Panc1 (cell line): Measurements from ENCODE around the gene ANKRD65. TPM values are rescaled to one million over a fixed set of nuclear protein-coding genes. Genes with fewer than 3 reads are reported as not detected.

Source experiments
- ATAC-seq: fragments of 200-7000 bp; cut with Tn5 transposase; 2 replicates; pipeline ENCODE4 v1.9.1; 2020; ENCODE audit warnings: mild to moderate bottlenecking, moderate library complexity
- BruUV-seq: library from RNA; stranded (reverse); fragments of 400-500 nt; replicated peaks from 2 replicates; lab custom pipeline; 2021; lab: Mats Ljungman, UMichigan
- CTCF ChIA-PET: fragments of 300-600 bp; sonication (Branson Sonifier 250); formaldehyde crosslinking; loops from one replicate; lab custom pipeline; 2022; ENCODE audit warnings: antibody characterized with exemption; lab: Charles Lee
- POLR2A ChIA-PET: fragments of 300-600 bp; sonication (Branson Sonifier 250); formaldehyde crosslinking; loops from one replicate; lab custom pipeline; 2022; ENCODE audit warnings: antibody characterized with exemption; lab: Charles Lee
- DNase-seq: peaks from one replicate; pipeline ENCODE4 v3.0.0-alpha.2; 2010; ENCODE audit warnings: low read depth, low spot score
- H3K27ac ChIP-seq: 2 replicates; pipeline ENCODE4 v1.5.1; 2011; ENCODE audit warnings: mild to moderate bottlenecking, low read length, inconsistent platforms
- H3K27me3 ChIP-seq: fragments of 200-500 bp; sonication (Bioruptor generic); 2 replicates; pipeline ENCODE4 v1.6.0; 2014; ENCODE audit warnings: low read length, inconsistent platforms; ENCODE audit not compliant: control insufficient read depth, insufficient read depth
- H3K36me3 ChIP-seq: fragments of 200-500 bp; sonication (Bioruptor generic); 2 replicates; pipeline ENCODE4 v1.5.1; 2014; ENCODE audit warnings: inconsistent platforms, mild to moderate bottlenecking, low read length, moderate library complexity; ENCODE audit not compliant: control insufficient read depth, insufficient read depth
- H3K4me1 ChIP-seq: 2 replicates; pipeline ENCODE4 v1.5.1; 2011; ENCODE audit warnings: inconsistent platforms, mild to moderate bottlenecking, low read length, moderate library complexity; ENCODE audit not compliant: control insufficient read depth, insufficient read depth
- H3K4me3 ChIP-seq, 2 experiments: 2 replicates each; pipeline ENCODE4 v1.5.1; 2011 to 2012; ENCODE audit warnings: low read depth in 2 of 2, low read length in 2 of 2, mild to moderate bottlenecking in 2 of 2, inconsistent platforms in 1 of 2, moderate library complexity in 1 of 2
- H3K9me3 ChIP-seq: fragments of 200-500 bp; sonication (Bioruptor generic); 2 replicates; pipeline ENCODE4 v1.5.1; 2014; ENCODE audit warnings: low read depth, mild to moderate bottlenecking, inconsistent platforms, low read length, moderate library complexity; ENCODE audit not compliant: control insufficient read depth, insufficient read depth
- CTCF ChIP-seq: fragments of 450-650 bp; IDR thresholded peaks from 2 replicates; pipeline ENCODE4 v1.5.1; 2017; ENCODE audit warnings: mild to moderate bottlenecking
- POLR2AphosphoS5 ChIP-seq: IDR thresholded peaks from 2 replicates; pipeline ENCODE4 v1.6.1; 2012; ENCODE audit warnings: mild to moderate bottlenecking, low read depth, low read length, moderate library complexity
- REST ChIP-seq, 2 experiments: IDR thresholded peaks; 2 replicates each; pipeline ENCODE4 v1.6.1; 2011 to 2012; ENCODE audit warnings: low read depth in 2 of 2, control low read depth in 1 of 2, low read length in 1 of 2, mild to moderate bottlenecking in 1 of 2, moderate library complexity in 1 of 2; ENCODE audit not compliant: insufficient read depth in 1 of 2
- SIN3A ChIP-seq: IDR thresholded peaks from 2 replicates; pipeline ENCODE4 v1.6.1; 2012; ENCODE audit warnings: low read depth, mild to moderate bottlenecking, low read length, moderate library complexity, borderline replicate concordance; ENCODE audit not compliant: insufficient read depth
- TCF7L2 ChIP-seq: IDR thresholded peaks from 2 replicates; pipeline ENCODE4 v1.6.1; 2011; ENCODE audit warnings: mild to moderate bottlenecking, low read depth, low read length, inconsistent platforms
- in situ Hi-C: cut with HindIII; loops from 2 replicates; pipeline ENCODE4 v1.10.0; 2016; ENCODE audit warnings: low sequenced_read_pairs, low pct_unique_long_range_greater_than_20kb
- intact Hi-C: fragments of 100-400 bp; cut with micrococcal nuclease; formaldehyde crosslinking; loops from one replicate; pipeline ENCODE4 v1.10.0; 2022; ENCODE audit not compliant: unreplicated experiment
- total RNA-seq: library from RNA; stranded (reverse); gene quantifications from one replicate; pipeline ENCODE4 v1.2.1, GENCODE V29; 2021; ENCODE audit not compliant: unreplicated experiment

ANKRD65 gene
- total RNA-seq, 1 experiment from 2014 or later = 1.9 TPM

- Histone ChIP-seq H3K36me3 (peaks cover 2% of the 10 kb centered on the region; the same call in 1 of the 2 replicates), H3K9me3 (no peaks in the 10 kb centered on the region), H3K27ac (peak overlapping the region; percentile 94), H3K4me1 (peaks cover 54% of the 10 kb centered on the region), H3K4me3 (peak overlapping the region; percentile 76 to 87), H3K27me3 (no peaks in the 10 kb centered on the region)
- no peak for DNase-seq
- no peak for ATAC-seq
- in situ Hi-C loops = no loop called here
- CTCF ChIA-PET = no interaction called here
- TF ChIP-seq TCF7L2 (no peak), POLR2AphosphoS5 (no peak), REST (IDR thresholded peaks at IDR 0.05; ENCODE audit: insufficient read depth in 1 of 2, low read depth in 2 of 2, low read length in 1 of 2) (no peak), SIN3A (no peak), CTCF (no peak)
- POLR2A ChIA-PET = interaction anchor here (1.1 kb wide), 1 partner anchor 8 kb away, joined by 3 read pairs; no protein-coding TSS in a partner anchor
- intact Hi-C loops = loop anchor here (5.0 kb wide), 1 partner anchor 36 kb away; no protein-coding TSS in a partner anchor
- BruUV-seq = no TSS peak
Observed at GRCh38 chr1:1438531-1439381, 17.7 kb upstream of the ANKRD65 start.

- H3K36me3 ChIP-seq = peaks cover 2% of the 10 kb centered on the region; the same call in 1 of the 2 replicates
- no peak for TF ChIP-seq SIN3A
- no peak for TF ChIP-seq CTCF
- no peak for TF ChIP-seq POLR2AphosphoS5
- no peak for TF ChIP-seq TCF7L2
- no peak for TF ChIP-seq REST (IDR thresholded peaks at IDR 0.05; ENCODE audit: insufficient read depth in 1 of 2, low read depth in 2 of 2, low read length in 1 of 2)
- CTCF ChIA-PET = interaction anchor here (0.6 kb wide), 1 partner anchor 11 kb away, joined by 3 read pairs; no protein-coding TSS in a partner anchor
- peak overlapping the region; percentile 94 for H3K27ac ChIP-seq
- H3K9me3 ChIP-seq = no peaks in the 10 kb centered on the region
- peak overlapping the region; percentile 76 to 87 for H3K4me3 ChIP-seq
- BruUV-seq = no TSS peak
- peaks cover 59% of the 10 kb centered on the region for H3K4me1 ChIP-seq
- POLR2A ChIA-PET = no interaction called here
- DNase-seq (no peak), ATAC-seq (no peak)
- H3K27me3 ChIP-seq = no peaks in the 10 kb centered on the region
- in situ Hi-C loops = no loop called here
- intact Hi-C loops = loop anchor here (5.0 kb wide), 1 partner anchor 36 kb away; no protein-coding TSS in a partner anchor
Observed at GRCh38 chr1:1437904-1438376, 16.9 kb upstream of the ANKRD65 start.
